Measurements from ENCODE around the gene CTSA. TPM values are rescaled to one million over a fixed set of nuclear protein-coding genes. Genes with fewer than 3 reads are reported as not detected.
"Not testable (repeated sequence)": the region's sequence is repeated elsewhere in the genome, so short reads cannot be mapped to it uniquely, and the experiment has no call there.

The CTSA gene
- polyA plus RNA-seq, 3 donors, result 46.4 to 116 (median 82.4) TPM

DNA sequence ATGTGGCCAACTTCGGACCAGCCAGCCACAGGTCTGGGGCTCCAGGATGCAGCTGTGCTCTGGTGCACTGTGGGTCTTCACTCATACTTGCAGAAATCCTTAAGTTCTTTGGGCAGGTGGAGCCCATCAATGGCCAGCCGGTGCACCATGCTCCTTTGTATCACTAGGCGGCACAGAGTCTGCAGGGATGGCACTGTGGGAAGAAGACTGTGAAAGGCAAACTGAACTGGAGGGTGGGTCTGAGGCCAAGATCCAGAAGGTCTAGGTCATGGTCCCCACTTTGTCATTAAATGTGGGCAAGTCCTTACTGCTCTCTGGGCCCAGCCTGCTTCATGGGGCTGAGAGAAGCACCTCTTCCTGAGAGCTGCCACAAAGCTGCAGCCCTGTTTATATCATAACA lies 2.5 kb upstream of the CTSA start:
- WGBS, 3 donors, result 85 to 89% (median 87%) methylated on average over 3 of the region's 3 CpGs
- H3K27ac ChIP-seq (ENCODE audit: low read depth, low read length), result no peak overlapping the region

DNA sequence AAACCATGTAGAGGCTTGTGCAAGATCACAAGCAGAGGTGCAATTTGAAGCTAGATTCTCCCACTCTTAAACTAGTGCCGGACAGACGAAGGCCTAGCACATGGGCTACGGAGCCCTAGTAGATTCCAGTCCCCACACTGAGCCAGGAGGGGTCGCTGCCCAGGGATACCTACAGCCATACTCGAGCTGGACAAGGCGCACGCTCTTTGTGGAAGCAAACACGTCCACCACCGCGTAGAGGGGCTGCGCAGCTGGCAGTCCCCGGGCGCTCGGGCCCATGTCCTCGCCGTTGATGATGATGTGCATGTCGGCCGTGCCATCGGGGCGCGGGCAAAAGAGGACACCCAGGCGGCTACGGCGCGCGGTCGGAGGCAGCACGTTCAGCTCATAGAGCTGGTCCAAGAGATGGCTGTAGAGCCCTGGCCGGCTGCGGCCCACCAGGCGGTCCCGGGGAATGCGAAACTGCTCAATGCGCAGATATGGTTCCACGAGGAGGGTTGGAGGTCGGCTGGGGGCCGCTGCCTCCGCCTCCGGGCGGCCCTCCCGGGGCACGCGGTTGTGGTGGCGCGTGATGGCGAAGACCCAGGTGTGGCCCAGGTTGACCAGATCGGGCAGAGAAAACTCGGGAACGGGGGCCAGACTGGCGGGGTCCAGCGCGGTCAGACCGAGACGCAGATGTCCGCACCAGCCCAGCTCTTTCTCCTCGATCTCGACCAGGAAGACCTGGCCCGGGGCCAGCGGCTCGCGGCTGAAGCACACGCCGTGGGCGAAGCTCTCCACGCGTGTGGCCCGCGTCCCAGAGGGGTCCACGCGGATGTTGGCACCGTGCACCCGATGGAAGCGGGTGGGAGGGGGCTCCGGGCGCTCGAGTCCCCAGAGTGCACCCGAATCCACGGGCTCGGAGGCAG lies 804 bp upstream of the CTSA start:
- WGBS, 3 donors, result 1% methylated on average over 66 to 79 of the region's 79 CpGs
- peak overlapping the region; percentile 9 for H3K27ac ChIP-seq (ENCODE audit: low read depth, low read length)

DNA sequence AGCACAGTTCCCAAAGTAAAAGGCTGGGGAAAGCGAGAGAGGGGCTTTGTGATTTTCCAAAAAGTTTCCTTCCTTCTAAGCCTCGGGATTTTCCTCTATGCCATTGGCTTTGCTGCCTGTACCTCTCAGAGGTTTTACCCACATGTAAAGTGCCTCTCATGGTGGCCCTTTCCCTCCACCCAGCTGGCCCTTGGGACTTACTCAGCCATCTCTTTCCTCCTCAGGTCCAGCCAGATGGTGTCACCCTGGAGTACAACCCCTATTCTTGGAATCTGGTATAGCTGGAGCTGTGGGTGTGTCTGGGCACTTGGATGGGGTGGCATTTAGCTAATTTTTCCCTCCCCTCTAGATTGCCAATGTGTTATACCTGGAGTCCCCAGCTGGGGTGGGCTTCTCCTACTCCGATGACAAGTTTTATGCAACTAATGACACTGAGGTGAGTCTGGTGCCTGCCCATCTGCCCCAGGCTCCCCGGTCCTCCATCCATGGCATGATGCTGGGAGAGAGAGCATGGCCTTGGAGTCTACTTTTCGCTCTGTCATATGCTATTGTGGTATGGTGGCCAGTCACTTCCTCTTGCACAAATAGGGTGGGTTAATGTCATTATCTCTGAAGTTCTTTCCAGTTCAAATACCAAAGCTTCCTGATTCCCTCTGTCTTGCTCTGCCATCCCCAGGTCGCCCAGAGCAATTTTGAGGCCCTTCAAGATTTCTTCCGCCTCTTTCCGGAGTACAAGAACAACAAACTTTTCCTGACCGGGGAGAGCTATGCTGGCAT lies 1.1 kb downstream of the CTSA start:
- H3K27ac ChIP-seq (ENCODE audit: low read depth, low read length), result no peak overlapping the region
- 69 to 81% (median 71%) methylated on average over 9 of the region's 9 CpGs for WGBS, 3 donors

DNA sequence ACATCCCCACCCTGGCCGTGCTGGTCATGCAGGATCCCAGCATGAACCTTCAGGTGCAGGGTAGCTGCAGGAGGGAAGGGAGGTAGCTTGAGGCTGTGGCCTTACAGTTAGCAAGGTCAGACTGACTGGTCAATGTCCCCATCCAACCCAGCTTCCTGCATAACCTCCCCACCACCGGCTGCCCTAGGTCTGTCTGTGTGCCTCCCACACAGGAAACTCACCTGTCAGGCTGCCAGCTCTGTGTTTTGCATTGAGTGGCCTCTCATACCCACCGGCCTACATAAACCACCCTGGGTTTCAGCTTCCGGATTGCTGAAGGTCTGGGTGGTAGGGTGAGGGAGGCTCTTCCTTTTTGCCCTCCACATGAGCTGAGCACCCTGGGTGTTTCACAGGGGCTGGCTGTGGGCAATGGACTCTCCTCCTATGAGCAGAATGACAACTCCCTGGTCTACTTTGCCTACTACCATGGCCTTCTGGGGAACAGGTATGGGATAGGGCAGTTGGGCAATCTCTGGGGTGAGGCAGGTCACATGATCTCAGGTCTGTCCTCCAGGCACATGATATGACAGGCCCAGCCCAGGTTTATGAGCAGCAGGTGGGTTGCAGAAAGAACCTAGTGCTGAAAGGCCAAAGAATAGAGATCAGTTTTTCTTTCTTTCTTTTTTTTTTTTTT lies 1.8 kb downstream of the CTSA start:
- WGBS, 3 donors, result 50 to 80% (median 57%) methylated on average over 4 of the region's 4 CpGs
- peak overlapping the region; percentile 40 for H3K27ac ChIP-seq (ENCODE audit: low read depth, low read length)

- no peak overlapping the region for H3K27ac ChIP-seq (ENCODE audit: low read depth, low read length)
- WGBS, 3 donors, result 90 to 96% (median 95%) methylated on average over 4 of the region's 4 CpGs
Measured at GRCh38 chr20:45893831-45894230, 2.7 kb downstream of the CTSA start.

- WGBS, 3 donors, result 76 to 87% (median 78%) methylated on average over 12 of the region's 12 CpGs
- H3K27ac ChIP-seq (ENCODE audit: low read depth, low read length), result no peak overlapping the region
Measured at GRCh38 chr20:45894797-45895196, 3.7 kb downstream of the CTSA start.

DNA sequence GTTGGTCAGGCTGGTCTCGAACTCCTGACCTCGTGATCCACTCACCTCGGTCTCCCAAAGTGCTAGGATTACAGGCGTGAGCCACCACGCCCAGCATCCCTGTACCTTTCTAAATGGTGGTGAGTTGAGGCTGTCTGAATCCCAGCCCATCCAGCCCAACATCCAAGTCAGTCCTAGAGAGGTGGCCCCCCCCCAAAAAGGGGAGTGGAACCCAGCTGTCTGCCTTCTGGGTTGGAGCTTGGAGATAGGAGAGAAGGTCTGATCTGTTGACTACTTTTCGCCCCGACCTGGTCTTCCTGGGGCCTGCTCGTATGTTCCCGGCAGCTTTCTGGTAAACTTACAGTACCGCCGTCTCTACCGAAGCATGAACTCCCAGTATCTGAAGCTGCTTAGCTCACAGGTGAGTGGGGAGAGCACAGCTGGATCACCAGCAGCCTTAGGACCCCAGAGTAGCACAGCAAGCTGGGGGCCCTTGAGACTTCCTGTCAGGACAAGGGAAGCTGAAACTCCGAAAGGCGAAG lies 5.6 kb downstream of the CTSA start:
- WGBS, 3 donors, result 91 to 96% (median 94%) methylated on average over 14 of the region's 14 CpGs
- H3K27ac ChIP-seq (ENCODE audit: low read depth, low read length), result no peak overlapping the region

DNA sequence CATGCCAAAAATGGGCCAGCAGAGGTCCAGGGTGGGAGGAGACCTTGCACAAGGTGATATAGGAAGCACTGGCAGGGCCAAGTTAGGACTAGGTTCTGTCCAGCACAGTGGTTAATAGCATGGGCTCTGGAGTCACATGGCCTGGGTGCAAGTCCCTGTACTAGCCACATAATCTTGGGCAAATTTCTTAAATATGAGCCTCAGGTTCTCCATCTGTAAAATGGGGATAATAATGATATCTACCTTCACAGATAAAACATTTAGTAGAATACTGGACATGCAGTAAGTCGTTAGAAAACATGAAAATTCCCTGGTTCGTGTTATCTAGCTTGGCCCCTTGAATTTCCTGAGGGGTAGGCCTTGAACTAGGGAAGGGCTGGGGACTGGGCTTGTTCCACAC lies 6.2 kb downstream of the CTSA start:
- H3K27ac ChIP-seq (ENCODE audit: low read depth, low read length), result no peak overlapping the region
- WGBS, 3 donors, result 81 to 87% (median 84%) methylated on average over 2 of the region's 2 CpGs

GRCh38 chr20:45897692-45898091 lies 6.6 kb downstream of the CTSA start:
- H3K27ac ChIP-seq (ENCODE audit: low read depth, low read length), result no peak overlapping the region
- 91 to 96% (median 96%) methylated on average over 7 of the region's 7 CpGs for WGBS, 3 donors

DNA sequence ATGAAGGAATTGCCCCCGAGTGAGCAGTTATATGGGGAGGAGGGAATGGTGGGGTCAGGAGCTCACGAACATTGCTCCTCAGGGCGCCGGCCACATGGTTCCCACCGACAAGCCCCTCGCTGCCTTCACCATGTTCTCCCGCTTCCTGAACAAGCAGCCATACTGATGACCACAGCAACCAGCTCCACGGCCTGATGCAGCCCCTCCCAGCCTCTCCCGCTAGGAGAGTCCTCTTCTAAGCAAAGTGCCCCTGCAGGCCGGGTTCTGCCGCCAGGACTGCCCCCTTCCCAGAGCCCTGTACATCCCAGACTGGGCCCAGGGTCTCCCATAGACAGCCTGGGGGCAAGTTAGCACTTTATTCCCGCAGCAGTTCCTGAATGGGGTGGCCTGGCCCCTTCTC lies 7.2 kb downstream of the CTSA start:
- WGBS, 3 donors, result 88 to 92% (median 89%) methylated on average over 12 of the region's 12 CpGs

DNA sequence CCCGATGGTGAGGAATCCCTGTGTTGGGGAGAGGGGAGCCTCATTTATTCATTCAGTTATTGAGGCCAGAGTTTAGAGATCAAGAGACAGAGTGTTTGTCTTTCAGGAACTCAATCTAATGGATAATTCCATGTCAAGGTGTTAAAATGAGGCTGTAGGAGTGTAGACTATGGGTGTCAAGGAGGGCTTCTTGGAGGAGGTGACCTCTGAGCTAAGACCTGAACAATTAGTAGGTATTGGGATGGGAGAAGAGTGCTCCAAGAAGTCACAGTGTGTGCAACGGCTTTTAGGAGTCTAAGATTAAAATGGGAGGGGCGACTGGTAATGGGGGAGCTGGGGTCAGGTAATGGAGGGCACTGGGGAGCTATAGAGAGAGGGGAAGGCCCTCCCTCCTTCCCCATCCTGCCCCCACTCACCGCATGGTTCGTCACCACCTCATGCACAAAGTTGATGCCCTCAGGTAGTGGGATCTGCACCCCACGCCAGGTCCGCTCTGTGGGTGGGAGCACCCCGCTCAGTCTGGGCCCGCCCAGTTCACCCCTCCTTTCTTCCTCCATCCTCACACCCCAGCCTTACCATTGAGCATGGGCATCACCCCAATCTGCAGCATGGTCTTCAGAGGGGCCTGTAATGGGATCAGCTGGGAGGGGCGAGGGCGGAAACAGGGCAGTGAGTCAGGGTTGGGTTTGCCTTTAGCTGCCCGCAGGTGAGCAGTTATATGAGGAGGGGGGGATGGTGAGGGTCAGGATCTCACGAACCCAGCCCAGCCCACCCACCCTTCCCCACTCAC lies 8.1 kb downstream of the CTSA start:
- WGBS, 3 donors, result 86 to 91% (median 88%) methylated on average over 13 of the region's 13 CpGs
- H3K27ac ChIP-seq (ENCODE audit: low read depth, low read length), result no peak overlapping the region

More for the DNA sequence above, 7.2 kb downstream of the CTSA start:
- H3K27ac ChIP-seq (ENCODE audit: low read depth, low read length), result no peak overlapping the region

- 82 to 96% (median 96%) methylated on average over 6 of the region's 6 CpGs for WGBS, 3 donors
Measured at GRCh38 chr20:45901332-45901731, 10.2 kb downstream of the CTSA start.

DNA sequence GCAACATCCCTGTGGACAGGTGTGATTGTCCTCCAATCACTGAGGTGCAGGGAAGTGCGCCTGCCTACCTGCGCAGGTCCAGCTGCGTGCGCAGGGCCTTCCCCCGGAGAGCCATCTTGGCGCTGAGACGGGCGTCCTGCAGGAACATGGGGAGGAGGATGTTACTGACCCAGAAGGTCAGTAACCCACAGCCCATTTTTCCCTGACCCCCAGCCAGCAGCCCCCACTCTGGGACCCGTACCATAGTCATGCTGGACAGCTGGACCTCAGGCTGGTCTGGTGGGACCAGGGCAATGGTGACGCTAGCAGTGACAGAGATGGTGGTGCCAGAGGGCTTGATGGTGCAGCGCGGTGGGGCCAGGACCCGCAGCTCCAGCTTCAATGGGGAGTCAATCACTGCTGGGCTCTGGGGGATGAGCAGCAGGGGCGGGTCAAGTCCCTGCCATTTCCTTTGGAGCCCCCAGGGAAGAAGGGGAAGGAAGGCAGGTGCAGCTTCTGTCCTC lies 11.1 kb downstream of the CTSA start:
- WGBS, 3 donors, result 92 to 96% (median 92%) methylated on average over 14 of the region's 14 CpGs

More at GRCh38 chr20:45901332-45901731, 10.2 kb downstream of the CTSA start:
- not testable (repeated sequence) for H3K27ac ChIP-seq (ENCODE audit: low read depth, low read length)

DNA sequence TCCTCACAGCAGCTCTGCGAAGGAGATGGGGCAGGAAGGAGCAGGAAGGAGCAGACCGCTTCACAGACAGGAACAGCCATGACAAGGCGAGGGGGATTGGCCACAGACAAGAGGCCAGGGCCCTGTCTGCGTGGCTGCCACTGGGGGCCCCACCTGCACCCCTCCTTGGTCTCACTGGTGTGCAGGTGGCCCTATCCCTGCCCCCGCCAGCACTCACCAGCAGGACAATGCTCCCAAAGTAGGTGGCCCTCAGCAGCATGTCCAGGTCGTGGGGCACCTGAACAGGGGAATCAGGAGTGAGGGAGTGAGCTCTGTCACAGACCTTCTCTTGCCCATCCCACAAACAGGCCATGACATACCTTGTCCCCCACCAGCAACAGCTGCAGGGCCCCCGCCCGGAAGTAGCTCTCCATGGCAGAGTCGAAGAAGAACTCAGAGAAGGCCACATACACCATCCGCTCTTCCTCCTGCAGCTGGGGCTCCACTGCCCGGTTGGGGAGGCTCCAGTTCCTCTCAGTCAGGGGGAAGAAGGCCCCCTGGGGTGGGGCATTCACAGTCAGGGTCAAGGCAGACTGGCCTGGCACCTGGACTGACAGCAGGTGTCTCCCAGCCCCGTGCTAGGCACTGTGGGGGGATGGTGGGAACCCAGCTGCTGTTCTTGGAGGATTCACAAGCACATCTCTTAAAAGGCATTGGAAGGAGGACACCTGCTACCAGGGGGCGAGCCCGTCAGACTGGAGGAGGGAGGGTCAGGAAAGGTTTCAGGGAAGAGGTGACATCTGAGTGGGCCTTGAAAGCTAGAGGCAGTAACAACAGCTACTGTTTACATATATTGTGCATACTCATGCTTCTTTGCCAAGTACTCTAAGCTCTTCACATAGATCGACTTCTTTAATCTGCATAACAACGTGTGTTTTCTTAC lies 13.7 kb downstream of the CTSA start:
- no peak overlapping the region for H3K27ac ChIP-seq (ENCODE audit: low read depth, low read length)
- WGBS, 3 donors, result 79 to 83% (median 80%) methylated on average over 16 of the region's 16 CpGs

More for the DNA sequence above, 11.1 kb downstream of the CTSA start:
- H3K27ac ChIP-seq (ENCODE audit: low read depth, low read length), result no peak overlapping the region

- H3K27ac ChIP-seq (ENCODE audit: low read depth, low read length), result no peak overlapping the region
- 85 to 90% (median 87%) methylated on average over 8 of the region's 8 CpGs for WGBS, 3 donors
Measured at GRCh38 chr20:45905505-45906079, 14.5 kb downstream of the CTSA start.

DNA sequence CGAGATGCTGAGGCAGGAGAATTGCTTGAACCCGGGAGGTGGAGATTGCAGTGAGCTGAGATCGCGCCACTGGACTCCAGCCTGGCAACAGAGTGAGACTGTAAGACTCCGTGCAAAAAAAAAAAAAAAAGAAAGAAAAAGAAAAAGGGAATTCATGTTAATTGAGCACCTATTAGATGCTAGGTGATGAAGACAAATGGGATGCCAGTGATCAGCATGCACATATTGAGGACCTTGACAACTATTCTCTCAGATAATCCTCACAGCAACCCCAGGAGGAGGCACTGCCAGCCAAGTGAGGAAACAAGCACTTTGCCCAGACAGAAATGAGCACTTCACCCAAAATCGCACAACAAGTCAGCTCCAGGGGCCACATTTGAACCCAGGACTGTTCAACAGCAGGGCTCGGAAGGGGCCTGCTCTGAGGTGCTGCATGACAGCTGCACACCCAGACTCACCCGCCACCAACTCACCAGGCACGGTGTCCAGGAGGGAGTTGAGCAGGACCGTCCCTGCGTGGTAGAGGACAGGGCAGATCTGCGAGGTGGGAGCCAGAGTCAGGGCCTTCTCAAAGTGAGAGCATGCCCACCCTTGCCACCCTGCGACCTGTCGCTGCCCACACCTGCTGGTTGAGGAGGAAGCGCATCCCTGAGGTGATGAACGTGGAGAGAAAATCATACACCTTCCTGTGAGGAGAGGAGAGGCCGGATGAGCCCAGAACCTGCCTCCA lies 16.2 kb downstream of the CTSA start:
- no peak overlapping the region for H3K27ac ChIP-seq (ENCODE audit: low read depth, low read length)
- 94 to 97% (median 94%) methylated on average over 17 of the region's 17 CpGs for WGBS, 3 donors

Data from adipose tissue (tissue), 3 donors.